ENCODE measurements around the gene TOLLIP.
"Not testable (repeated sequence)": the region's sequence is repeated elsewhere in the genome, so short reads cannot be mapped to it uniquely, and the experiment has no call there.

The TOLLIP gene

GRCh38 chr11:1261241-1262071 lies 48.0 kb downstream of the TOLLIP start:
- no peak for DNase-seq

DNA sequence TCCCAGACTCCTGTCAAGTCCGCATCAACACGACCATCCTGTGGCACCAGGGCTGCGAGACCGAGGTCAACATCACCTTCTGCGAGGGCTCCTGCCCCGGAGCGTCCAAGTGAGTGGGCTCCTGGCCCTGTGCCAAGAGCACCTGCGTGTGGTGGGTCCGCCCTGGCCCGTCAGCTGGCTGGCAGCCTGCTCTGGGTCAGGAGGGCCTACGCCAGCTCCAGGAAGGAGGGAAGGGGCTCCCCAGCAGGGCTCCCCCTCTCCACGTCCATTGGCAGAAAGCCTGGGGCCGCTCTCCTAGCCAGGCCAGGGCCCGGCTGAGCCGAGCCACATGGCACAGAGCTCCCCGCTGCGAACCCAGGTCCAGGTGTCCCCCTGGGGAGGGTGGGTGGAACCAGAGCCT lies 48.8 kb downstream of the TOLLIP start:
- DNase-seq, result no peak

DNA sequence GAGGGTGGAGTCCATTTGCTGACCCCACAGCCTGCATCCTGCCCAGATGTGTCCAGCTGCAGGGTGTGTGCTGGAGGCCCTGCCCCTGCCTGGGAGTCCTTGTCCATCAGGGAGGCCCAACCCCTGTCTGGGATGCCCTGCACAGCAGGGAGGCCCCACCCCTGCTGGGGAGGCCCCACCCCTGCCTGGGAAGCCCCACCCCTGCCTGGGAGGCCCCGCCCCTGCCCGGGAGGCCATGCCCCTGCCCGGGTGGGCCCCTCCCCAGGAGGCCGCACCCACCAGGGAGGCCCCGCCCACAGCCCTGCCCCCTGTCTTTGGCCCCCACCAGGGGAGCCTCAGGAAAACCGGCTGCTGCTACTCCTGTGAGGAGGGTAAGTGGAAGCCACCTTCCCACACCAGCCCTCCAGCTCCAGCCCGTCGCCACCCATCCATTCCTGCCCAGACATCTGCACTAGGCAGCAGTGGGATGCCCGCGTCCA lies 49.4 kb downstream of the TOLLIP start:
- no peak for DNase-seq

- DNase-seq, result no peak
Observed at GRCh38 chr11:1259561-1259960, 49.9 kb downstream of the TOLLIP start.

GRCh38 chr11:1259076-1259461 lies 50.4 kb downstream of the TOLLIP start:
- no peak for DNase-seq

DNA sequence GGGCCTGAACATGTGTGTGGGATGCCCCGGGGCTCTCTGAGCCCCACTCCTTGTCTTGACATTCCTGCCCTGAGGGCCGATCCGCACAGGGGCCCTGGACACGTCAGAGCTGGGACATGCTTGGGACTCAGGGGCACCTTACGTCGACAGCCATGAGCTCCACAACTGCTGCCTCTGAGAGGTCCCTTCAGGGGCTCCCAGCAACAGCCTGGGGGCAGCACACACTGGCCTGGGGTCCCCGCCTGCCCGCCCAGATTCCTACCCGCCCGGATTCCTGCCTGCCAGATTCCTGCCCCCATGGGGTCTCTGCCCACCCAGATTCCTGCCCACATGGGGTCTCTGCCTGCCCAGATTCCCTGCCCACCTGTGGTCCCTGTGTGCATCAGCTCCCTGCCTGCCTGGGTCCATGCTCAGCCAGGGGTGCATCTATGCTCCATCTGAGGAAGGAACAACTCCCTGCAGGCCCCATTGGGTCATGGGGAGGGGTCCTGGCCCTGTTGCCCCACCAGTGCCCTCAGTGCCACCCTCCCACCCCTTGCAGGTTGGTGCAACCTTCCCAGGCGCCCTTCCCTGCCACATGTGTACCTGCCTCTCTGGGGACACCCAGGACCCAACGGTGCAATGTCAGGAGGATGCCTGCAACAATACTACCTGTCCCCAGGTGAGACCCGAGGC lies 50.9 kb downstream of the TOLLIP start:
- no peak for DNase-seq

DNA sequence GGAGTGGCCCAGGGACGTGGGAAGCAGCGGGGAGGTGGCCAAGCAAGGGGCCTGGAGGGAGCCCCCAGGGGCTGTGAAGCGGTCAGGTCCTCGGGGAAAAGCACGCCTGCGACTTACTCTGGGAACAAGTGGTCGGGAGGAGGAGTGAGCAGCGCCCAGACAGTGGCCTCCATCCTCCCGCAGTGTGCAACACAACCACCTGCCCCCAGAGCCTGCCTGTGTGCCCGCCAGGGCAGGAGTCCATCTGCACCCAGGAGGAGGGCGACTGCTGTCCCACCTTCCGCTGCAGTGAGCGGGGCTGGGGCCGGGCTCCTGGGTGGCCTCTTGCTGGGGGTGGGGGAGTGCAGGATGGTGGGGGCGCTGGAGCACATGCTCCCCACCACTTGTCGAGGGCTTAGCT lies 51.5 kb downstream of the TOLLIP start:
- DNase-seq, result no peak

GRCh38 chr11:1257366-1257765 lies 52.1 kb downstream of the TOLLIP start:
- DNase-seq, result no peak

GRCh38 chr11:1256257-1257045 lies 53.0 kb downstream of the TOLLIP start:
- DNase-seq, result no peak

GRCh38 chr11:1255151-1255550 lies 54.3 kb downstream of the TOLLIP start:
- DNase-seq, result no peak

GRCh38 chr11:1254733-1255132 lies 54.7 kb downstream of the TOLLIP start:
- DNase-seq, result no peak

DNA sequence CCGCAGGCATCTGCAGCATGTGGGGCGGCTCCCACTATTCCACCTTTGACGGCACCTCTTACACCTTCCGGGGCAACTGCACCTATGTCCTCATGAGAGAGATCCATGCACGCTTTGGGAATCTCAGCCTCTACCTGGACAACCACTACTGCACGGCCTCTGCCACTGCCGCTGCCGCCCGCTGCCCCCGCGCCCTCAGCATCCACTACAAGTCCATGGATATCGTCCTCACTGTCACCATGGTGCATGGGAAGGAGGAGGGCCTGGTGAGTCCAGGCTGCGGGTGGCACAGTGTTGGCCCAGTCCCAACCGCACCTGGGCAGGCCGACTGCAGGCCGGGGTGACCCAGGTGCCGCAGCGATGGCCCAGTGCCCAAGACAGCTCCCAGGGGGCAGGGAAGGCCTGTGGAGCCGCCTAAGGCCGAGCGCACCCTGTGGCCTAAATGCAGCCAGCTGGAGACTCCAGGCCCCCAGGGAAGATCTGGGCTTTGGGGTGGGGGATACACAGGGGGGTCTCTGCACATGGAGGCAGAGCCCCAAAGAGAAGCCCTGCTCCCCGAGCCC lies 55.3 kb downstream of the TOLLIP start:
- no peak for DNase-seq

DNA sequence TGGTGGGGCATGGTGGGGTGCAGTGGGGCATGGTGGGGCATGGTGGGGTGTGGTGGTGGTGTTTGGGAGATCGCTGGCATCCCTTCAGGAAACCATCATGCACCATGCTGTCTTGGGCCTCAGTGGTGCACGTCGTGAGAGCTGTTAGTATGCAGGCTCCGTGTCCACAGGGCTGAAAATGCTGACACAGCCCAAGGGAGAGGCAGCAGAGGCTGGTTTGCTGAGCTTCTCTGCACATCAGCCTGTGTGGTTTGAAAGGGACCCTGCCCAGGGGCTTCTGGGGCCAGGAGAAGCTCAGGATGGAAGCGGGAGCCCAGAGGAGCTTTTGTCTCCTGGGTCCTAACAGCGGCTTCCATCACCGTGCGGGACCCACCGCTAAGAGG lies 56.3 kb downstream of the TOLLIP start:
- no peak for DNase-seq

DNA sequence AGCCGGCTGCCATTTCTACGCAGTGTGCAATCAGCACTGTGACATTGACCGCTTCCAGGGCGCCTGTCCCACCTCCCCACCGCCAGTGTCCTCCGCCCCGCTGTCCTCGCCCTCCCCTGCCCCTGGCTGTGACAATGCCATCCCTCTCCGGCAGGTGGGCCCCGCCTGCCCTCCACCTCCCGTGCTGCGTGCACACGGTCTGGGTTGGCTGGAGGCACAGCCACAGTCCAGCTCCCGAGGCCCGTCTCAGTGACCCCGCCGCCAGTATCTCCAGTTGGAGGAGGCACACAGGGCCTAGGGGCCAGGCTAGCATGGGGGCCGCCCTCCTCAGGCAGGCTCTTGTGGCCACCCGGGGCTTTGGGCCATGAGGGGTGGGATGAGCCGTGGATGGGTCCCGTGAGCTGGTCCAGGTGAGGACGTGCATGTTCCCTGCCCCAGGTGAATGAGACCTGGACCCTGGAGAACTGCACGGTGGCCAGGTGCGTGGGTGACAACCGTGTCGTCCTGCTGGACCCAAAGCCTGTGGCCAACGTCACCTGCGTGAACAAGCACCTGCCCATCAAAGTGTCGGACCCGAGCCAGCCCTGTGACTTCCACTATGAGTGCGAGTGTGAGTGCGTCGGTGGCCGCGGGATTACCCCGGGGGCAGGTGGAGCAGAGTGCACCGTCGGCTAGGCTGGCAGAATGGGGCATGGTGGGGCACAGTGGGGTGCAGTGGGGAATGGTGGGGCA lies 56.9 kb downstream of the TOLLIP start:
- no peak for DNase-seq

- DNase-seq, result no peak
Observed at GRCh38 chr11:1251236-1251770, 58.1 kb downstream of the TOLLIP start.

- DNase-seq, result not testable (repeated sequence)
Observed at GRCh38 chr11:1250411-1250810, 59.0 kb downstream of the TOLLIP start.

DNA sequence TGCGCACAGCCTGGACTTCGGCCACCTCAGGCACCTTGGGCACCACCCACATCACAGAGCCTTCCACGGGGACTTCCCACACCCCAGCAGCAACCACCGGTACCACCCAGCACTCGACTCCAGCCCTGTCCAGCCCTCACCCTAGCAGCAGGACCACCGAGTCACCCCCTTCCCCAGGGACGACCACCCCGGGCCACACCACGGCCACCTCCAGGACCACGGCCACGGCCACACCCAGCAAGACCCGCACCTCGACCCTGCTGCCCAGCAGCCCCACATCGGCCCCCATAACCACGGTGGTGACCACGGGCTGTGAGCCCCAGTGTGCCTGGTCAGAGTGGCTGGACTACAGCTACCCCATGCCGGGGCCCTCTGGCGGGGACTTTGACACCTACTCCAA lies 60.5 kb downstream of the TOLLIP start:
- DNase-seq, result not testable (repeated sequence)

DNA sequence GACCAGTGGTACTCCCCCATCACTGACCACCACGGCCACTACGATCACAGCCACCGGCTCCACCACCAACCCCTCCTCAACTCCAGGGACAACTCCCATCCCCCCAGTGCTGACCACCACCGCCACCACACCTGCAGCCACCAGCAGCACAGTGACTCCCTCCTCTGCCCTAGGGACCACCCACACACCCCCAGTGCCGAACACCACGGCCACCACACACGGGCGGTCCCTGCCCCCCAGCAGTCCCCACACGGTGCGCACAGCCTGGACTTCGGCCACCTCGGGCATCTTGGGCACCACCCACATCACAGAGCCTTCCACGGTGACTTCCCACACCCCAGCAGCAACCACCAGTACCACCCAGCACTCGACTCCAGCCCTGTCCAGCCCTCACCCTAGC lies 62.4 kb downstream of the TOLLIP start:
- DNase-seq, result not testable (repeated sequence)

DNA sequence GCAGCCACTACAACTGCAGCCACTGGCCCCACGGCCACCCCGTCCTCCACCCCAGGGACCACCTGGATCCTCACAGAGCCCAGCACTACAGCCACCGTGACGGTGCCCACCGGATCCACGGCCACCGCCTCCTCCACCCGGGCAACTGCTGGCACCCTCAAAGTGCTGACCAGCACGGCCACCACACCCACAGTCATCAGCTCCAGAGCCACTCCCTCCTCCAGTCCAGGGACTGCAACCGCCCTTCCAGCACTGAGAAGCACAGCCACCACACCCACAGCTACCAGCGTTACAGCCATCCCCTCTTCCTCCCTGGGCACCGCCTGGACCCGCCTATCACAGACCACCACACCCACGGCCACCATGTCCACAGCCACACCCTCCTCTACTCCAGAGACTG lies 63.1 kb downstream of the TOLLIP start:
- not testable (repeated sequence) for DNase-seq

GRCh38 chr11:1245717-1246116 lies 63.7 kb downstream of the TOLLIP start:
- DNase-seq, result not testable (repeated sequence)

DNA sequence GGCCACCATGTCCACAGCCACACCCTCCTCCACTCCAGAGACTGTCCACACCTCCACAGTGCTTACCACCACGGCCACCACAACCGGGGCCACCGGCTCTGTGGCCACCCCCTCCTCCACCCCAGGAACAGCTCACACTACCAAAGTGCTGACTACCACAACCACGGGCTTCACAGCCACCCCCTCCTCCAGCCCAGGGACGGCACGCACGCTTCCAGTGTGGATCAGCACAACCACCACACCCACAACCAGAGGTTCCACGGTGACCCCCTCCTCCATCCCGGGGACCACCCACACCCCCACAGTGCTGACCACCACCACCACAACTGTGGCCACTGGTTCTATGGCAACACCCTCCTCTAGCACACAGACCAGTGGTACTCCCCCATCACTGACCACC lies 64.9 kb downstream of the TOLLIP start:
- not testable (repeated sequence) for DNase-seq

DNA sequence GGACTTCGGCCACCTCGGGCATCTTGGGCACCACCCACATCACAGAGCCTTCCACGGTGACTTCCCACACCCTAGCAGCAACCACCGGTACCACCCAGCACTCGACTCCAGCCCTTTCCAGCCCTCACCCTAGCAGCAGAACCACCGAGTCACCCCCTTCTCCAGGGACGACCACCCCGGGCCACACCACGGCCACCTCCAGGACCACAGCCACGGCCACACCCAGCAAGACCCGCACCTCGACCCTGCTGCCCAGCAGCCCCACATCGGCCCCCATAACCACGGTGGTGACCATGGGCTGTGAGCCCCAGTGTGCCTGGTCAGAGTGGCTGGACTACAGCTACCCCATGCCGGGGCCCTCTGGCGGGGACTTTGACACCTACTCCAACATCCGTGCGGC lies 65.9 kb downstream of the TOLLIP start:
- not testable (repeated sequence) for DNase-seq

All from right forelimb (tissue), 1 donor.